Ovary (tissue), 3 donors: ENCODE measurements around the gene WDFY4.

Experiments
- EP300 ChIP-seq: sonication (generic); formaldehyde crosslinking; IDR thresholded peaks from one replicate; pipeline ENCODE4 v1.6.1; 2017; ENCODE audit warnings: antibody characterized with exemption
- POLR2A ChIP-seq: fragments of 450-650 bp; IDR thresholded peaks from one replicate; pipeline ENCODE4 v1.6.1; 2017; ENCODE audit warnings: antibody characterized with exemption, mild to moderate bottlenecking, moderate library complexity
- TF ChIP-seq, protein P1 (sequence below), 3 donors: fragments of 450-650 bp in 2 of 3; fragments of 200-600 bp in 1 of 3; IDR thresholded peaks; one replicate each; pipeline versions ENCODE4 v1.5.1 to v1.8.0; 2016 to 2022; ENCODE audit warnings: antibody characterized with exemption in 3 of 3, mild to moderate bottlenecking in 1 of 3
- donor health status: DM: no; HTN: no; CAD: no.

DNA sequence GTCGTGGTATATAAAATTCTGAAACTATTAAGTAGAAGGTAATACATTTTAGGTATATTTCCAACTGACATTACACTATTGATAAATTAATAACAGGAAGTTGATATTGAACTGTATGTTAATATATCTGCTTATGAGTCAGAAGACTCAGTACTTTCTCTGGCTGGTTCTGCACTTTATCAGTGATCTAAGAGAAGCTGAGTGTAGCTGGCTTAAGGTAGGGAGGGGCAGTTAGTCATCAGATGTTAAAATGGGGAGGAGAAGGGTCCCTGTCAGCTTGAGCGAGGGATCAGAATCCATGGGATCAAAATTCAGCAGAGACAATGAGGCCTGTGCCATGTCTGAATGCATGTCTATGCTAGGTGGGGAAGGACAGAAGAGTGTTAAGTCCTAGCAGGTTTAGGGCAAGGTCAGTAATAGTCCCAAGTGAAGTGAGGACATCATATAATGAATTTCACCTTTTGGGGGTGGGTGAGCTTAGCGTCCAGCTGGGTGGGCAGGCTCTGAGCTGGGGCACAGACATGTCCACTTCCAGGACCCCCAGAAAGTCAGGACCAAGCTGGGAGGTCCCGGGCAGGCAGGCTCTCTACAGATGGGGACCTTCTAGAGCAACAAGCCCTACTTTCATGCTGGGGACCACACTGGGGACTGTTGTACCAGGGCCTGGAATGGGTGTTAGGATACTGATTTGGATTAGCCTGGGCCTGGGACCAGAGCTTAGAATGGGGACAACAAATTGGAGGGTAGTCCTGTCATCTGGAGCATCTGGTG lies 82.9 kb downstream of the WDFY4 start:
- TF ChIP-seq, protein P1, sequence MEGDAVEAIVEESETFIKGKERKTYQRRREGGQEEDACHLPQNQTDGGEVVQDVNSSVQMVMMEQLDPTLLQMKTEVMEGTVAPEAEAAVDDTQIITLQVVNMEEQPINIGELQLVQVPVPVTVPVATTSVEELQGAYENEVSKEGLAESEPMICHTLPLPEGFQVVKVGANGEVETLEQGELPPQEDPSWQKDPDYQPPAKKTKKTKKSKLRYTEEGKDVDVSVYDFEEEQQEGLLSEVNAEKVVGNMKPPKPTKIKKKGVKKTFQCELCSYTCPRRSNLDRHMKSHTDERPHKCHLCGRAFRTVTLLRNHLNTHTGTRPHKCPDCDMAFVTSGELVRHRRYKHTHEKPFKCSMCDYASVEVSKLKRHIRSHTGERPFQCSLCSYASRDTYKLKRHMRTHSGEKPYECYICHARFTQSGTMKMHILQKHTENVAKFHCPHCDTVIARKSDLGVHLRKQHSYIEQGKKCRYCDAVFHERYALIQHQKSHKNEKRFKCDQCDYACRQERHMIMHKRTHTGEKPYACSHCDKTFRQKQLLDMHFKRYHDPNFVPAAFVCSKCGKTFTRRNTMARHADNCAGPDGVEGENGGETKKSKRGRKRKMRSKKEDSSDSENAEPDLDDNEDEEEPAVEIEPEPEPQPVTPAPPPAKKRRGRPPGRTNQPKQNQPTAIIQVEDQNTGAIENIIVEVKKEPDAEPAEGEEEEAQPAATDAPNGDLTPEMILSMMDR (IDR thresholded peaks at IDR 0.05): no peak
- no peak for TF ChIP-seq EP300
- TF ChIP-seq POLR2A: no peak
